Thyroid gland (tissue), 4 donors: ENCODE measurements around the gene FBXO31. TPM values are rescaled to one million over a fixed set of nuclear protein-coding genes. Genes with fewer than 3 reads are reported as not detected.
A peak's percentile ranks its signal among the peaks of the same experiment; 100 is the strongest.

Experiments used
- DNase-seq, 2 donors: peaks; one replicate each; pipeline ENCODE4 v3.0.0-alpha.2; 2019
- H3K27ac ChIP-seq, 3 donors: fragments of 200-600 bp; sonication (generic); 1 replicate in 2 of 3; 2 replicates in 1 of 3; pipeline ENCODE4 v1.5.1; 2016 to 2019; ENCODE audit warnings: mild to moderate bottlenecking in 1 of 3, moderate library complexity in 1 of 3
- H3K27me3 ChIP-seq: fragments of 200-600 bp; sonication (generic); one replicate; pipeline ENCODE4 v1.5.1; 2019
- H3K36me3 ChIP-seq, 2 donors: fragments of 200-600 bp; sonication (generic); one replicate each; pipeline ENCODE4 v1.5.1; 2016 to 2019
- H3K4me1 ChIP-seq, 2 donors: fragments of 200-600 bp; sonication (generic); one replicate each; pipeline ENCODE4 v1.5.1; 2017 to 2019
- H3K4me3 ChIP-seq, 3 donors: fragments of 200-600 bp; sonication (generic); replicated peaks in 1 of 3; 1 replicate in 2 of 3; 2 replicates in 1 of 3; pipeline ENCODE4 v1.5.1; 2016; ENCODE audit warnings: mild to moderate bottlenecking in 1 of 3
- H3K9me3 ChIP-seq: fragments of 200-600 bp; sonication (generic); one replicate; pipeline ENCODE4 v1.5.1; 2017
- POLR2A ChIP-seq, 2 donors: fragments of 450-650 bp; IDR thresholded peaks; one replicate each; pipeline ENCODE4 v1.6.1; 2017; ENCODE audit warnings: antibody characterized with exemption in 2 of 2, mild to moderate bottlenecking in 2 of 2, moderate library complexity in 1 of 2
- WGBS, 2 donors: methylation state at CpG; one replicate each; pipeline ENCODE4 v1.1.5; 2017; 5-methylcytosine and 5-hydroxymethylcytosine counted together
- intact Hi-C: fragments of 100-400 bp; cut with DNase I; formaldehyde crosslinking; loops from one replicate; pipeline ENCODE4 v1.15.1; 2023
- total RNA-seq, 4 donors: library from RNA; depleted of rRNA; stranded (reverse); fragments of >200 nt; gene quantifications; one replicate each; pipeline ENCODE4 v1.2.3, GENCODE V29; 2016
- TF ChIP-seq, protein P1 (sequence below), 6 experiments: fragments of 200-600 bp in 3 of 6; fragments of 450-650 bp in 3 of 6; sonication (generic) in 3 of 6; IDR thresholded peaks; one replicate each; pipeline ENCODE4 v1.5.1; 2016 to 2019; ENCODE audit warnings: antibody characterized with exemption in 6 of 6, mild to moderate bottlenecking in 2 of 6, inconsistent platforms in 1 of 6, moderate library complexity in 1 of 6

The FBXO31 gene
- total RNA-seq, 4 donors from 2014 or later: 23.8 to 62.5 (median 54.9) TPM

DNA sequence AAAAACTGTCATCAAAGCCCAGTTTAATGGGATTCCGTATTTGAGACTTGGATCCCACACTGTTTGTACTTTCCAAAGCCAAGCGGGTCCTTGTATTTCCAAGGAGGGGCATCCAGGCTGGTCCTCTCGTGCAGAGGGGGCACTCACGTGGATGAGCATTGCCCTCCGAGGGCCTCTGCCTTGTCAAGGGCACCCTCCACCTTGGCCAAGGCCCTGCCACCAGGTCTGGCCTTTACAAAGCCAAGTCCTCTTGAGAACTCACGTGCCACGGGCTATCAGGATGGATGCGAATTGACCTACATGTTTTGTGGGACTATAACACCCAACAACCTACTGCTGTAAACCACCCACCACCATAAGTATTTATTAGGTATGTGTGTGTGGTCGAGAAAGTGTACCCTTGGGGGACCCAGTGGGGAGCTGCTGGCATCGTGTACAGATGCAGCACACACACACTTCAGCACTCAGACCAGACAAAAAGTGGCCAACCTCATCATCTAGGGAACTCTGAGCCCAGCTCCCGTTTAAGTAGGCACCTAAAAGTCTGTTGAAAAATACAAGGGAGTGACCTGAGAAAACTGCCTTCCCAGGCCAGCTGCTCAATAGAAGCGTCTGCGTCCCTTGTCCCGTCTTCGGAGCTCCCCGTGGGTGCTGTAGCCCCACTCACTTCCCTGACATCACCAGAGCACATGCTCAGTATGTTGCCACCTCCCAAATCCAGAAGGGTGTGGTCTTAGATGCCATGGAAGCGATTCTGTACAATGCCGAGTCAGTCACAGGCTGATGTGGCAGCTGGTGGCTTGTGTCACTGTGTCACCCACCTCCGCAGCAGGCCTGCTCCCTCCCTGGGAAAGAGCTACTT lies 21.4 kb upstream of the FBXO31 start:
- no peak for TF ChIP-seq POLR2A (IDR thresholded peaks at IDR 0.05)
- TF ChIP-seq, protein P1, sequence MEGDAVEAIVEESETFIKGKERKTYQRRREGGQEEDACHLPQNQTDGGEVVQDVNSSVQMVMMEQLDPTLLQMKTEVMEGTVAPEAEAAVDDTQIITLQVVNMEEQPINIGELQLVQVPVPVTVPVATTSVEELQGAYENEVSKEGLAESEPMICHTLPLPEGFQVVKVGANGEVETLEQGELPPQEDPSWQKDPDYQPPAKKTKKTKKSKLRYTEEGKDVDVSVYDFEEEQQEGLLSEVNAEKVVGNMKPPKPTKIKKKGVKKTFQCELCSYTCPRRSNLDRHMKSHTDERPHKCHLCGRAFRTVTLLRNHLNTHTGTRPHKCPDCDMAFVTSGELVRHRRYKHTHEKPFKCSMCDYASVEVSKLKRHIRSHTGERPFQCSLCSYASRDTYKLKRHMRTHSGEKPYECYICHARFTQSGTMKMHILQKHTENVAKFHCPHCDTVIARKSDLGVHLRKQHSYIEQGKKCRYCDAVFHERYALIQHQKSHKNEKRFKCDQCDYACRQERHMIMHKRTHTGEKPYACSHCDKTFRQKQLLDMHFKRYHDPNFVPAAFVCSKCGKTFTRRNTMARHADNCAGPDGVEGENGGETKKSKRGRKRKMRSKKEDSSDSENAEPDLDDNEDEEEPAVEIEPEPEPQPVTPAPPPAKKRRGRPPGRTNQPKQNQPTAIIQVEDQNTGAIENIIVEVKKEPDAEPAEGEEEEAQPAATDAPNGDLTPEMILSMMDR (IDR thresholded peaks at IDR 0.05): no peak
- WGBS, 2 donors: 88 to 91% methylated on average over 19 of the region's 19 CpGs
- Histone ChIP-seq H3K9me3 (no peaks in the 10 kb centered on the region), H3K27ac (no peak overlapping the region), H3K36me3 (peaks cover 29 to 49% of the 10 kb centered on the region in 2 donors), H3K27me3 (no peaks in the 10 kb centered on the region), H3K4me3 (no peak overlapping the region), H3K4me1 (peaks cover 0 to 16% of the 10 kb centered on the region in 2 donors)
- DNase-seq: no peak
- intact Hi-C loops: no loop called here

DNA sequence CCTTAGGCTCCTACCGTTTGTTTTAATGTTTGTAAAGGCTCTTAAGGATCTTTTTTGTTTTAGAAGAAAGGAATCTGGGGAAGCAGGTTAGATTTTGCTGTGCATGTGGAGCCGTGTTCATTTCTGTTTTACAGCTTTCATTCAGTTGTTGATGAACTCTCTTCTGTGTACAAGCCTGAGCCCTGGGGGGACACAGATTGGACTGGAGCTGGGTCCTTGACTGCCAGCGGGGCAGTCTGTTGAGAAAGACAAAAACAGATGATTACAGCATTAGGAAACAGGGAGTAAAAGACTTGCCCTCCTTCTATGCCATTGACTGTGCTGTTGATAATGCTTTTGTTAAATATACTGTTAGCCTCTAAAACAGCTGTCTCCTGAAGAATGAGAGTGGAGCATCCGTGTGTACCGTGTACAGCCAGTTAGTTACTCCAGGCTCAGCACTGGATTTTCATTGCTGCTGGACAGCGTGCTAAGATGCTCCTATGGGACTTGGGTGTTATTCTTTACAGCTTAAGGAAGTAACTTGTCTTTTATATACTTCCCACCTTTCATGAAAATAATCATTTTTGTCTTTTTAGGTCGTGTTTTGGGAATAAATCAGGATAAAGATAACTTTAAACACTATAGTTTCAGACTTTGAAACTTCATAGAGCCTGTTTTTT lies 11.7 kb upstream of the FBXO31 start:
- Histone ChIP-seq H3K4me1 (peaks cover 18 to 29% of the 10 kb centered on the region in 2 donors), H3K36me3 (peaks cover 13% of the 10 kb centered on the region in 2 donors), H3K27me3 (no peaks in the 10 kb centered on the region), H3K4me3 (no peak overlapping the region), H3K27ac (peak overlapping the region in 1 of 3 donors; percentile 0), H3K9me3 (no peaks in the 10 kb centered on the region)
- TF ChIP-seq POLR2A (IDR thresholded peaks at IDR 0.05): no peak
- TF ChIP-seq, protein P1 (IDR thresholded peaks at IDR 0.05): no peak
- 71 to 77% methylated on average over 7 of the region's 7 CpGs for WGBS, 2 donors
- intact Hi-C loops: loop anchor here (10.0 kb wide), 1 partner anchor 369 kb away; the partner anchor contains the start of gene KLHDC4
- no peak for DNase-seq

DNA sequence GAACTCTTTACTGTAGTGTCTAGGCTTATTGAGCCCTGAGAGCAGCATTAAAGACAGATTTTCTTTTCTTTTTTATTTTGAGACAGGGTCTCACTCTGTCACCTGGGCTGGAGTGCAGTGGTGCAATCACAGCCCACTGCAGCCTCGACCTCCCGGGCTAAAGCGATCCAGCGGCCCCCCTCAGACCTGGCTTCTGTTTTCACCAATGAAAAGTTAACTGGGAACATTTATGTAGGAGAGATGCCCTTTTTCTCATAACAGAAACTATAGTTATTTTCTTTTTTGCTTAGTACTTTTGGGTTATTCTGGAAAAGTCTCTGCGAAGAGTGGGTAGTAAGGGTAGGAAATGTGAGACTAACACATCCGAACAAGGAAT lies 10.1 kb upstream of the FBXO31 start:
- intact Hi-C loops: loop anchor here (10.0 kb wide), 1 partner anchor 371 kb away; the partner anchor contains the start of gene KLHDC4
- H3K4me3 ChIP-seq: peak overlapping the region in 1 of 3 donors; percentile 58
- H3K27ac ChIP-seq: peak overlapping the region; percentile 80 to 99 (median 97)
- TF ChIP-seq, protein P1 (IDR thresholded peaks at IDR 0.05): no peak
- TF ChIP-seq POLR2A (IDR thresholded peaks at IDR 0.05): no peak
- WGBS, 2 donors: 81 to 82% methylated on average over 6 of the region's 6 CpGs
- peaks cover under 1% of the 10 kb centered on the region in 2 donors for H3K36me3 ChIP-seq
- peaks cover 20 to 34% of the 10 kb centered on the region in 2 donors for H3K4me1 ChIP-seq
- no peaks in the 10 kb centered on the region for H3K27me3 ChIP-seq
- no peak for DNase-seq
- no peaks in the 10 kb centered on the region for H3K9me3 ChIP-seq

DNA sequence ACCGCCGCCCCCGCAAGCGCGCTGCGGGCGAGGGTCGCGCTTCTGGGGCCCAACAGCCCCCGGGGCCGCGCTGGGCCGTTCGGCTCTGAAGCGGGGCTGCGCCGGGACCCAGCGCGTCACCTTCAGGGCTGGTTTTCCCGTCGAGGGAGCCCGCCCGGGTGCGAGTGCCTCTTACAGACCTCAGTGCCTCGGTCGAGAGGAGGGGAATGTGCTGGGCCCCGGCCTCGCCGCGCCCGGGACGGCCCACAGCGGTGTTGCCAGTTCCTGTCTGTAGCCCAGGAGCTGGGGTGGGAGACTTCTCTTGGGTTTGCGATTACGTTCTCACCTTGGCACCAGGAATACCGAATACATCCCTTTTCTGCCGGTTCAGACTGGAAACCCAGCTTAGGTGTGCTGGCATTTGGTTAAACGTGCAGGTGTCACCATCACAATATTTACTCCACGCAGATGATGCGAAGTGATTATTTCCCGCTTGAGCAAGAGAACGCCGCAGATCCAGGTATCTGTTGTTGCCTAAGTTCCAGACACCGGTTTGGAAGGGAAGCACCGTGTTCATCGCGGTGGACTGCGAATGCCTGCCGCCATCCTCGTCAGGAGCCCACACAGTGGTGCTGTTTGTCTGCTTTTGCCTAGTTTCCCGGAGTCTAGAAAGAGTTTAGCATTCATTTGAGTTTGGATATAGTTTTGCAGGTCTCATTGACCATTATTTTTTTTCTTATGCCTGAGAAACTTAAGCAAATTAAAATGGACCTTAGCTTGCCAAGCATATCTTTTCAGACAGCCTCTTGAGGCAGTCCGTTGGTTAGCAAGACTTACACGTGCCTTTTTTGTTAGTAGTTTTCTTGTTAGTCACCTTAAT lies 9.5 kb upstream of the FBXO31 start:
- H3K27me3 ChIP-seq: no peaks in the 10 kb centered on the region
- intact Hi-C loops: loop anchor here (10.0 kb wide), 1 partner anchor 372 kb away; the partner anchor contains the start of gene KLHDC4
- H3K9me3 ChIP-seq: no peaks in the 10 kb centered on the region
- peaks cover 22 to 37% of the 10 kb centered on the region in 2 donors for H3K4me1 ChIP-seq
- H3K27ac ChIP-seq: peak overlapping the region; percentile 80 to 99 (median 97)
- peak; percentile 62 to 65 for DNase-seq
- TF ChIP-seq, protein P1 (IDR thresholded peaks at IDR 0.05): peak in 4 of 6 experiments; percentile 32 to 52 (median 45)
- peak in 1 of 2 donors; percentile 7 for TF ChIP-seq POLR2A (IDR thresholded peaks at IDR 0.05)
- no peaks in the 10 kb centered on the region for H3K36me3 ChIP-seq
- WGBS, 2 donors: 1 to 3% methylated on average over 20 to 25 of the region's 53 CpGs
- peak overlapping the region; percentile 53 to 94 (median 58) for H3K4me3 ChIP-seq
